GM18907 (cell line): ENCODE results near the gene SFT2D1.

Source experiments
- ATAC-seq: cut with Tn5 transposase; IDR thresholded peaks from one replicate; pipeline ENCODE4 v1.9.1; 2021; ENCODE audit warnings: mild to moderate bottlenecking, moderate library complexity; ENCODE audit not compliant: unreplicated experiment

SFT2D1 gene

DNA sequence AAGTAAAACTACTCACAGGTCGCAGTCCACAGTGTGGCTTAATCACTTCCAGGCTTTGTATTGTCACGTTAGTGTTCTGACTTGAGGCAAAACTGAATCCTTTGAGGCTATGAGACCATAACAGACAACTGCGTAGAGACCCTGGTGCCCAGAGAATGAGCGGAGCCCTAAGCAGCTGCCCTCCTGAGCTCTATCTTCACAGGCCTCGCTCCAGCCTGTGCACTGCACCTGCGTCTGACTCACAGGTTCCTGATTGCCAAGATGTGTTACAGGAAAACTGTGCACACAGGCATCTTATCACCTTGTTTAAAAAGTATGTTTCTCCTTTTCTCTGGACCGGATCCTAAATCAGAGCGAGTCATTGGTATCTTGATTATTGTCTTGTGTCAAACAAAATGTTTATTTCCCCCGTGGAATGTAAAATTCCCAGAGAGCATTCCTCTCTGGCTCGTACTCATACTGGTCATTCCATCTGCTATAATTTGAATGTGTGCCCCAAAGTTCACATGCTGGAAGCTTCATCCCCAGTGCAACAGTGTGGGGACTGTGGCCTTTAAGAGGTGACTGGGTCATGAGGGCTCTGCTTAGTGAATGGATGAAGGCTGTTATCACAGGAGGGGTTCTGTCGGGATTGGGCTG lies 59.8 kb downstream of the SFT2D1 start:
- ATAC-seq: no peak

DNA sequence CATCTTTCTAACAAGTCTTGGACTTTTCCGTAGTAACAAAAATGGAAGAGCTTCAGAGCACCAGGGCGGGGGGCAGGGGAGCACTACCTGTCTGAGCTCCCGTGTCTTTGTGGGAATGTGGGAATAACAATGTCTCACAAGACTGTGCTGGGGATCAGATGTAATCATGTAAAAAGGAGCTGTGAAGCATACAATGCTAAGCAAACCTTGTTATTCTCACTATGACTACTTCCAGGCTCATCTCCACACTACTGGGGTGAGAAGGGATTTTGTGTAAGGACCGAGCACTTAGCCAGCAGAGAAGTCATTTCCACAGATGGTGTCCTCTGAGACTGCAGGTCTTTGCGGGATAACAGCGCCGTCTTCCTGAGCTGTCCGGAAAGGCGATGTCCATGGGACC lies 61.2 kb downstream of the SFT2D1 start:
- ATAC-seq: no peak

DNA sequence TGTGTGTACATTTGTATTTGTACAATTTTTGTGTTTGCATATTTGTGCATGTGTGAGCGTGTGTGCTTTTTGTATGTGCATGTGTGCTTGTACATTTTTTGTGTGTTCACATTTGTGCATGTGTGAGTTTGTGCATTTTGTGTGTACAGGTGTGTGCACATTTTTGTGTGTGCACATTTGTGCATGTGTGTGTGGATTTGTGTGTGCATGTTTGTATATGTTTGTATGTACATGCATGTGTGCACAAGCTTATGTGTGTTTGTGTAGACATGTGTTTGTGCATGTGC lies 63.0 kb downstream of the SFT2D1 start:
- ATAC-seq: no peak

DNA sequence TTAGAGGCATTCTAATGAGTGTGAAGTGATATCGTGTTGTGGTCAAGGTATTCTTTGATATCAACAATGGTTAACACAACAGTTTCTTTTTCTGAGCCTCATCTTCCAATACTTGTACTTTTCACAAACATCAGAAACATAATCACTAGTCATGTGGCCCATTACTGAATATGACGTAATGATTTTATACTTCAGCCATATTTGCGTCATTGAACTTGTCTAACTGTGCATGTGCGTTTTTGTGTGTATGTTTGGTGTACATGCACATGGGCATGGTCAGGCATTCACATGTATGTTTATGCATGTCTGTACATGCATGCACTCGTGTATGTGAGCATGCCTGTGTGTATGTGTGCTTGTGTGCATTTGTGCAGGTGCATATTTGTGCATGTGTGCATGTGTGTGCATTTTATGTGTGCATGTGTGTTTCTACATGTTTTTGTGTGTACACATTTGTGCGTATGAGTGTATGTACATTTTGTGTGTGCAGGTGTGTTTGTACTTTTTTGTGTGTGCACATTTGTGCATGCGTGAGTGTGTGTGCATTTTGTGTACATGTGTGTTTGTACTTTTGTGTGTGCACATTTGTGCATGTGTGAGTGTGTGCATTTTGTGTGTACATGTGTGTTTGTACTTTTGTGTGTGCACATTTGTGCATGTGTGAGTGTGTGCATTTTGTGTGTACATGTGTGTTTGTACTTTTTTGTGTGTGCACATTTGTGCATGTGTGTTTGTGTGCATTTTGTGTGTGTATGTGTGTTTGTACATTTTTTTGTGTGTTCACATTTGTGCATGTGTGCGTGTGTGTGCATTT lies 63.6 kb downstream of the SFT2D1 start:
- no peak for ATAC-seq

DNA sequence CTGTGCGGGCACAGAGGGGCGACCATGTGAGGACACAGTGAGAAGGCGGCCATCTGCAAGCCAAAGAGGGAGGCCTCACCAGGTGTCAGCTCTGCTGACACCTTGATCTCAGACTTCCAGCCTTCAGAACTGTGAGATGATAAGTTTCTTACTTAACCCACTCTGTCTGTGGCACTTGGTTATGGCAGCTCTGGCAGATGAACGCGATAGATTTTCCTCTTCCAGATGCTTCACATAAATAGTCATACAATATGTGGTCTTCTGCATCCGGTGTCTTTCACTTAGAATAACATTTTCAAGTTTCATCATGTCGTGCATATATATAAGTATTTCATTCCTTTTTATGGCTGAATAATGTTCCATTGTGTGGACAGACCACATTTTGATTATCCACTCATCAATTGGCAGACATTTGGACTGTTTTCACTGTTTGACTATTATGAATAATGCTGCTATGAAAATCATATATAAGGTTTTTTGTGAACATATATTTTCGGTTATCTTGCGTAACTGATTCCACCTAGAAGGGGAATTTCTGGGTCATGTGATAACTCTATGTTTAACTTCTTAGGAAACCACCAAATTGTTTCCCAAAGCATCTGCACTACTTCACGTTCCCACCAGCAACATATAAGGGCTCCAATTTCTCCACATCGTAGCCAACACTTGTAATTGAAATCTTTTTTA lies 64.3 kb downstream of the SFT2D1 start:
- no peak for ATAC-seq

DNA sequence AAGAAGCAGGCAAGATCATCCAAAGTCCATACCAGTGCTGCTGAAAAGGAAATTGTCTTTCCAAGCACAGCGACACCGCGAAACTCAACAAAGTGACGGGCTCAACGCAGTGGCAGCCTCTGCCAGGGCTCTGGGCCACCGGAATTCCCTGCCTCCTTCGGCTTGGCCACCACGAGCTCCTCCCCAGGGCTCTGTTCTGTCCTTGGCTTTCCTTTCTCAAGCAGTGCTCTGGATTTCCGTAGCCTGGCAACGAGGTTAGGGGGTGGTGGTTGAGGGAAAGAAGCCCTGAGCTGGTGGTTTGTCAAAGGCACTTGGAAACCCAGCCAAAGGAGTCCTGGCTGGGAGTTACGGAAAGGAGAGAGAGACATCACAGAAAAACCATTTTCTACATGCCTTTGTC lies 65.3 kb downstream of the SFT2D1 start:
- ATAC-seq: no peak

DNA sequence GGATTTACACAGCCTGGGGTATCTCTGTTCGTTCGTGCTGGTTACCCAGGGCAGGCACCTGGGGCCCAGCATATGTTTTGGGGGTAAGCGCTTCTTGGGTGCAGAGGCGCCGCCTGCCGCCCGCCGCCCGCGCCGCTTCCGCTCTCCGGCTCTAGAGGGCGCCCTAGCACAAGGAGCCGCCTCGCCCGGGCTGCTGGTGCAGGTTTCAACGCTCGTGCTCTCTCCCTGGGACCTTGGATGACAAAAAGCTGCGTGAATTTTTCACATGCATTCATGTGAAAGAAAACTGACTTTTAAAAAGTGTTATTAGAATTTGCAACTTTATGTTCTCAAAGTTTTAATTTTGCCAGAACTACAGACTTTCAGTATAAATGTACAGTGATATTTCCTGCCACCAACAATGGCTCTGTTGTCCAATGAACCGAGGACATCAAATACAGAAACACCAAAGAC lies 66.6 kb downstream of the SFT2D1 start:
- ATAC-seq: peak; percentile 89

DNA sequence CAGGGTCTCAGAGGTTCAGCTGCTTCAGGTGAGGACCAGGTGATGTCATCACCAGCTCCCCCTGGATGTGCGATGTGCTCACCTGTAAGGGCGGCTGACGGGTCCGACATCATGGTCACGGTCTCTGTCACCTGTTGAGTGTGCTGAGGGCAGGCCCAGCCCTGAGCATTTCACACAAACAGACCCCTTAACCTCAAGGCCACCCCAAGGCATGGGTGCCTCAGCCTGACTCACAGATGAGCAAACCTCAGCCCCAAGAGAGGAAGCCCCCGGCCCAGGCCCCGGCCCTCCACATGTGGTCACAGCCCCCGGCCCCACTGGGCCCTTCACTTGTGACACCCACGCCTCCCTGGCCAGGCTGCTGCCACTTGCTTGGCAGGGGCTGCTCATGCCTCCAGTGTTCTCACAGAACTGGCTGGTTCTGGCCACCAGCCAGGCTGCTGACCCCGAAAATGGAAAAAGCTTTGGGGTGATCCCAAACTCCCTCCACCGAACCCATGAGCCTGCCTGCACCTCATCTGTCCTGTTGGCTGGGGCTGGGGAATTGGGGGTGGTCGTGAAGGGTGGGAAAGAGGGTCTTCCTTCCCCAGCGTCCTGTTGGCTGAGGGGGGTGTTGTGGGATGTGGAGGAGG lies 67.5 kb downstream of the SFT2D1 start:
- ATAC-seq: no peak

DNA sequence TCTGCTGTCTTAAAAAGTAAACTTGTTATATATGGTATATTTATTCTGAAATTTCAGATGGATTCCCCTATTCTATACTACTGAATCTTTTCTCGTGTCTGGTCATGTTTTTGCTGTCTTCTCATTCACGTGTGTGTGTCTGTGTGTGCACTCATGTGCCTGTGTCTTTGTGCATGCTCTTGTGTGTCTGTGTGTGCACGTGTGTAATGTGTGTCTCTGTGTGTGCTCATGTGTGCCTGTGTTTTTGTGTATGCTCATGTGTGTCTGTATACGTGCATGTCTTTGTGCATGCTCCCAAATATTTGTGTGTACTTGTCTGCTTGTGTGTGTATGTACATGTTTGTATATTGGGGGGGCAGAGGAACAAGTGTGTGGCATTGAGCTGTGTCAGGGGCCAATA lies 68.2 kb downstream of the SFT2D1 start:
- ATAC-seq: no peak

DNA sequence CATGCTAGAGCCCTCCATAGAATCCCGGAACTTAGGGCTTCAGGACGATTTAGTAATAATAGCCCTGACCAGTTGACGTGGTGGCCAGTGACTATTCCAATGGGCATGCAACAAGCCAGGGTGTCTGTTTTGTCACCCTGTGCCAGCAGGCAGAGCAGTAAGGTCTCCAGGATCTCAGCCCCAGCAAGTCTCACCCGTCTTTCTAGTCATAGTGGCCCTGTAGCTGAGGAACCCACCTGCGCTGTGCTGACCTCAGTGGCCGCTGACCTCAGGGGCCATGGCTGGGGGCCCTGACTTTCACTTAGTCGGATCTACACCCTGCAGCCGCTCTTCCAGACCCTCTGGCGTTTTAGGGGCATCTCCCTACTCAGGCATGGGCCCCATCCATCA lies 71.0 kb downstream of the SFT2D1 start:
- ATAC-seq: no peak

DNA sequence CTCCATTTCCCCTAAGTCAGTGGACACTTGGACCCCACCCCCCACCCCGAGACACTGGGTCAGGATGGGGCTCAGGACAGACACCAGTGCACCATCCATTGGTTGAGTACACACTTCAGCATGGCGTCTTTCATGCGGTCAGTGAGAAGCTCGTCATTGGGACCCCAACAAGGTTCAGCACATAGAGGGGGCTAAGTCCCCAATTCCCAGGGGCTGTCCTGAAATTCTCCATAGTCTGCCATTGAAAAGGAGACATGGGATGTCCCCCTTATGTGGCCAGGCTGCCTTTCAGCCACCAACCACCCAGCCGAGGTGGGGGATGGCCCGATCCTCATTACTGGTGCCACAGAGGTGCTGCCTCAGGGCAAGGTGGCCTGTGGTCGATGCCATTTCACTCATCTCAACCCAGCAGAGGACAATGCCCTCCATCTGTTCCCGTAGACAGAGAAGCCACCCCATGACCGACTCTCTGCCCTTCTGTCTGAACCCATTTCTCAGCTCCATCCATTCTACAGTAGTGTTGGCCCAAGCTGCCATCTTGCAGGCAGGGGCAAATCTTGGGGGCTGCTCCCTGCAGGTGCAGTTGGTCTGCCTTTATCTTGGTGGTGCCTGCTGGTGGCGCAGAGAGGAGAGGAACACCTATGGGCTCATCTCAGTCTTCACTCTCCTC lies 71.5 kb downstream of the SFT2D1 start:
- no peak for ATAC-seq
